ENCODE data around the gene WNT6.

The WNT6 gene

DNA sequence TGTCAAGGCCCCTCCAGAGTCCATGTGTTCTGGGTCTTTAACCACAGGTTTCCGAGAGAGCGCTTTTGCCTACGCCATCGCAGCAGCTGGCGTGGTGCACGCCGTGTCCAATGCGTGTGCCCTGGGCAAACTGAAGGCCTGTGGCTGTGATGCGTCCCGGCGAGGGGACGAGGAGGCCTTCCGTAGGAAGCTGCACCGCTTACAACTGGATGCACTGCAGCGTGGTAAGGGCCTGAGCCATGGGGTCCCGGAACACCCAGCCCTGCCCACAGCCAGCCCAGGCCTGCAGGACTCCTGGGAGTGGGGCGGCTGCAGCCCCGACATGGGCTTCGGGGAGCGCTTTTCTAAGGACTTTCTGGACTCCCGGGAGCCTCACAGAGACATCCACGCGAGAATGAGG is 30.3 kb downstream of the WNT6 start:
- Histone ChIP-seq H3K4me3 (ENCODE audit: low read depth in 1 of 5, low read length in 5 of 5) (no peak overlapping the region), H3K9ac (ENCODE audit: low read length in 5 of 5) (no peak overlapping the region), H3K27me3 (ENCODE audit: control insufficient read depth in 5 of 5, insufficient read depth in 4 of 5, low read length in 5 of 5) (peaks cover 19 to 39% (median 31%) of the 10 kb centered on the region in 5 donors), H3K4me1 (ENCODE audit: control insufficient read depth in 5 of 5, insufficient read depth in 5 of 5, low read length in 5 of 5) (peaks cover 1 to 12% (median 9%) of the 10 kb centered on the region in 5 donors), H3K27ac (ENCODE audit: low read depth, low read length) (no peak overlapping the region), H3K9me3 (ENCODE audit: control insufficient read depth in 5 of 5, low read length in 5 of 5) (no peaks in the 10 kb centered on the region), H3K36me3 (ENCODE audit: control insufficient read depth in 5 of 5, insufficient read depth in 5 of 5, low read length in 5 of 5) (no peaks in the 10 kb centered on the region)

DNA sequence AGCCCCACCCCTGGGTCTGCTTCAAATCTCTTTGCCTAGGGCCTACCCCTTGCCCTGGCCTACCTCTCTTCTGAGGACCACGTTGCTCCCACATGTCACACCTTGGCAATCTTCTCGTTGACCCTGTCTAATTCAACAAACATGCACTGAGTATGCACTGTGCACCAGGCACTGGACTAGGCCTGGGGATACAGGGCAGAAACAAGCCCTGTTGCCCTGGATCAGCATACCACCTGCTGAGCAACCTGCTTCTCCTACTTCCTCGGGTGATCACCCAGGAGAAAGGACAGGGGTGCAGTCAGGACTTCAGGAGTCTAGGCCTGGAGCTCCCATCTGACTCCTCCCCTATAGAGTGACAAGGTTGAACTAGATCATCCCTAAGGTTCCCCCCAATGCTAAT is 30.8 kb downstream of the WNT6 start:
- no peak overlapping the region for H3K9ac ChIP-seq (ENCODE audit: low read length in 5 of 5)
- no peak overlapping the region for H3K4me3 ChIP-seq (ENCODE audit: low read depth in 1 of 5, low read length in 5 of 5)
- H3K27me3 ChIP-seq (ENCODE audit: control insufficient read depth in 5 of 5, insufficient read depth in 4 of 5, low read length in 5 of 5): peaks cover 23 to 40% (median 35%) of the 10 kb centered on the region in 5 donors
- H3K27ac ChIP-seq (ENCODE audit: low read depth, low read length): no peak overlapping the region
- H3K4me1 ChIP-seq (ENCODE audit: control insufficient read depth in 5 of 5, insufficient read depth in 5 of 5, low read length in 5 of 5): peaks cover 1 to 12% (median 9%) of the 10 kb centered on the region in 5 donors
- no peaks in the 10 kb centered on the region for H3K36me3 ChIP-seq (ENCODE audit: control insufficient read depth in 5 of 5, insufficient read depth in 5 of 5, low read length in 5 of 5)
- no peaks in the 10 kb centered on the region for H3K9me3 ChIP-seq (ENCODE audit: control insufficient read depth in 5 of 5, low read length in 5 of 5)

DNA sequence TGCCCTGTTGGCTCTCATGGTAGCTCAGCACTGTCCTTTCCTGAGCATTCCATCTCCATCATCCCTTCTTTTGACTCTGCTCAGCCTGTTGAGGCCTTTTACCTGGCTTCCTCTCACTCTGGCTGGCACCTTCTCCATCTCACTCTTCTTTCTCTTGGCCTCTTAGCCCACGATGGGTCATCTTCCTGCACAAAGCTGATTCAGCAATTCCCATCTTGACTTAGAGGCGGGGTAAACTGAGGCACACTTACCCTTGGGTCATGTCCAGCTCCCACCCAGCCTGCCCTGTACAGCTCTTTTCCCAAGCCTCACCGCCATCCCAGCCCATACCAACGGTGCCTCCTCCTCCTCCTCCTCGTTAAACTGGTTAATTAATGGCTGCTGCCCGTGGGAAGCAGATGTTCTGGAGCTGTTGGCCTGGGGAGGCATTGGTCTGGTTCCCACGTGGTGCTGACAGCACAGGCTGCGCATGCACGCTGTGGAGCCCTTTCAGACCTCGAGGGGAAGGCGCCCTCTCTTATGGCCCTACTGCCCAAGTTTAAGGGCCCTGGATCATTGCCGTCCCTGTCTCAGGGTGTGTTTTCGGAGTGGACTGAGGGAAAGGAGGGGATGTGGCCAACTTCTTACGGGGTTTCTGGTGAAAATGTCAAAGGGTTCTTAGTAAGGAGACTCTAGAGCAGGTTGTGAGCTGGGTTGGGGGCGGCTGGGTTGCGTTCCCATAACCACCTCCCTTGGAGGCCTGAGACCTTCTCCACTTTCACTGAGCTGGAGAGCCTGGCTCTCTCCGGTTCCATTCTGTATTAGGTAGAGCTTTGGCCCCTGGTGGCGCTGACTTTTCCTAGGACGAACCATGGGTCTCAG is 31.9 kb downstream of the WNT6 start:
- H3K4me3 ChIP-seq (ENCODE audit: low read depth in 1 of 5, low read length in 5 of 5): no peak overlapping the region
- peaks cover 1 to 15% (median 9%) of the 10 kb centered on the region in 5 donors for H3K4me1 ChIP-seq (ENCODE audit: control insufficient read depth in 5 of 5, insufficient read depth in 5 of 5, low read length in 5 of 5)
- no peak overlapping the region for H3K9ac ChIP-seq (ENCODE audit: low read length in 5 of 5)
- H3K36me3 ChIP-seq (ENCODE audit: control insufficient read depth in 5 of 5, insufficient read depth in 5 of 5, low read length in 5 of 5): no peaks in the 10 kb centered on the region
- no peak overlapping the region for H3K27ac ChIP-seq (ENCODE audit: low read depth, low read length)
- peaks cover 34 to 47% (median 46%) of the 10 kb centered on the region in 5 donors for H3K27me3 ChIP-seq (ENCODE audit: control insufficient read depth in 5 of 5, insufficient read depth in 4 of 5, low read length in 5 of 5)
- H3K9me3 ChIP-seq (ENCODE audit: control insufficient read depth in 5 of 5, low read length in 5 of 5): no peaks in the 10 kb centered on the region

DNA sequence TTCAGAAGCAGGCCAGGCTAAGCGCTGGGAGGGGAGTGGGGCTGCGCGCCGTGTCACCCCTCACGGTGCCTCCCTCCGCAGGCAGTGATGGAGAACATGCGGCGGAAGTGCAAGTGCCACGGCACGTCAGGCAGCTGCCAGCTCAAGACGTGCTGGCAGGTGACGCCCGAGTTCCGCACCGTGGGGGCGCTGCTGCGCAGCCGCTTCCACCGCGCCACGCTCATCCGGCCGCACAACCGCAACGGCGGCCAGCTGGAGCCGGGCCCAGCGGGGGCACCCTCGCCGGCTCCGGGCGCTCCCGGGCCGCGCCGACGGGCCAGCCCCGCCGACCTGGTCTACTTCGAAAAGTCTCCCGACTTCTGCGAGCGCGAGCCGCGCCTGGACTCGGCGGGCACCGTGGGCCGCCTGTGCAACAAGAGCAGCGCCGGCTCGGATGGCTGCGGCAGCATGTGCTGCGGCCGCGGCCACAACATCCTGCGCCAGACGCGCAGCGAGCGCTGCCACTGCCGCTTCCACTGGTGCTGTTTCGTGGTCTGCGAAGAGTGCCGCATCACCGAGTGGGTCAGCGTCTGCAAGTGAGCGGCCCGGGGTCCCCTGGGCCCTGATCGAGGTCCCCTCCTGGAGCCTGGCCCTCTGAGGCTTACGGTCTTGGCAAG is 33.2 kb downstream of the WNT6 start:
- Histone ChIP-seq H3K36me3 (ENCODE audit: control insufficient read depth in 5 of 5, insufficient read depth in 5 of 5, low read length in 5 of 5) (no peaks in the 10 kb centered on the region), H3K4me3 (ENCODE audit: low read depth in 1 of 5, low read length in 5 of 5) (peak overlapping the region in 4 of 5 donors; percentile 42 to 62 (median 48)), H3K27ac (ENCODE audit: low read depth, low read length) (no peak overlapping the region), H3K27me3 (ENCODE audit: control insufficient read depth in 5 of 5, insufficient read depth in 4 of 5, low read length in 5 of 5) (peaks cover 47 to 60% (median 59%) of the 10 kb centered on the region in 5 donors), H3K4me1 (ENCODE audit: control insufficient read depth in 5 of 5, insufficient read depth in 5 of 5, low read length in 5 of 5) (peaks cover 1 to 25% (median 15%) of the 10 kb centered on the region in 5 donors), H3K9me3 (ENCODE audit: control insufficient read depth in 5 of 5, low read length in 5 of 5) (no peaks in the 10 kb centered on the region), H3K9ac (ENCODE audit: low read length in 5 of 5) (peak overlapping the region in 1 of 5 donors; percentile 20)

DNA sequence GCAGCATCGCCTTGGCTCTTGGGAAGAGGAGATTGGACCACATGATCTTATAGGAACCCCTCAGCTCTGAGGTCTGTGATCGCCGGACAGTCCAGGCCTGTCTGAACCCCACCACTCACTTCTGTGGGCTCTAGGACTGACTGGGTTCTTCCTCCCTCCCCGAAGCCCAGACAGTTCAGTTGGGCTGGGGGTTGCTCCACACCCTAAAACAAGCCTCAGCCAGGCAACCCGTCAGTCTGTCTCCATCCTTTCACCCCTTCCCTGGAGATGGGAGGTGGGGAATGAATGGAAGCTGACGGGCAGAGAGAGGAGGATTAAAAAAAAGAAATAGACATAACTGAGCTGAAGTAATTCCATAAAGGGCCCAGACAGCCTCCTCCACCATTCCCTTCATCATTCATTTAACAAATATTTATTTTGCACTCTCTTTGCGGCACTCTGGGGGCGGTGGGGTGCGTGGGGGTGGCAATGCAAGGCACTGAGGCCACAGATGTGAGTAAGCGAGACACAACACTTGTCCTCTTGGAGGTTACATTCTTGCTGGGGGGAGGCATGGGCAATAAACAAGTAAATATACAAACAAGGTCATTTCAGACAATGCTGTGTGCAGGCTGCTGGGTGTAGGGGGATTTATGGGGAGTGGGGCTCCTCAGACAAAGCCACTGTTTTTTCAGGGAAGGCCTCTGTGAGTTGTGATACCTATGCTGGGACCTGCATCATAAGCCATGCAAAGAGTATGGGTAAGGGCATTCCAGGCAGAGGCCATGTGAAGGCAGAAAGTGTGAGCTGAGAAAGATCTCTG is 33.9 kb downstream of the WNT6 start:
- peaks cover 53 to 67% (median 64%) of the 10 kb centered on the region in 5 donors for H3K27me3 ChIP-seq (ENCODE audit: control insufficient read depth in 5 of 5, insufficient read depth in 4 of 5, low read length in 5 of 5)
- H3K9ac ChIP-seq (ENCODE audit: low read length in 5 of 5): peak overlapping the region in 1 of 5 donors; percentile 20
- H3K4me1 ChIP-seq (ENCODE audit: control insufficient read depth in 5 of 5, insufficient read depth in 5 of 5, low read length in 5 of 5): peaks cover 1 to 32% (median 21%) of the 10 kb centered on the region in 5 donors
- no peaks in the 10 kb centered on the region for H3K36me3 ChIP-seq (ENCODE audit: control insufficient read depth in 5 of 5, insufficient read depth in 5 of 5, low read length in 5 of 5)
- H3K27ac ChIP-seq (ENCODE audit: low read depth, low read length): no peak overlapping the region
- H3K9me3 ChIP-seq (ENCODE audit: control insufficient read depth in 5 of 5, low read length in 5 of 5): no peaks in the 10 kb centered on the region
- H3K4me3 ChIP-seq (ENCODE audit: low read depth in 1 of 5, low read length in 5 of 5): peak overlapping the region in 4 of 5 donors; percentile 42 to 62 (median 48)

DNA sequence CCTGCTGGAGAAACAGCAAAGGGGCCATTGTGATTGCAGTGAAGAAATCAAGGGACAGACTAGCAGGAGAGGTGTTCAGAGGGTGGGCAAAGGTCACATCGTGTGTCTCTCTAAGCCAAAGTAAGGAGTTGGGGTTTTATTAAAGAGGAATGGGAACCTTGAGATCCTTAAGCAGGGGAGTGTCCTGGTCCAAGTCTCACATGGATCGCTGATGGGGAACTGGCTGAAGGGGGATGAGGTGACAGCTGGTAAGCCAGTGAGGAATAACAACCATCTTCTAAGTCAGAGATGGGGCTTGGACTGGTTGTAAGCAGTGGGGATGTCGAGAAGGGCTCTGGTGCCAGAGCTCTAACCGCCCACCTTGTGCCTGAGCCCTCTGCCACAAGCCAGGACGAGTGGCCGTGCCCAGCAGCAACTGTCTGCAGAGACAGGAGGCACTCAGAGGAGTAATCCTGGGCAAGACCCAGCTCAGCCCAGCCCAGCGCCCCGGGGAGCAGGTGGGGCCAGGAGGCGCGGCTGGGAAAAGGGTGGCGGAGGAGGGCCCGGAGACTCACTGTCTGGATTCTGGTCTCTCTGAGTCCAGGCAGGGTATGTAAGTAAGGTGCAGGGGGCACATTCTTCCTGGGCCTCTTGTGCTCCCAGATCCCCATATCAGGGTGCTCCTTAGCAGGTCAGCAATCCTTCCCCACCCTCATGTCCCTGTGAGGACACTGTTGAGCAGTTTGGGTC is 34.7 kb downstream of the WNT6 start:
- H3K4me1 ChIP-seq (ENCODE audit: control insufficient read depth in 5 of 5, insufficient read depth in 5 of 5, low read length in 5 of 5): peaks cover 1 to 34% (median 22%) of the 10 kb centered on the region in 5 donors
- H3K36me3 ChIP-seq (ENCODE audit: control insufficient read depth in 5 of 5, insufficient read depth in 5 of 5, low read length in 5 of 5): no peaks in the 10 kb centered on the region
- no peak overlapping the region for H3K27ac ChIP-seq (ENCODE audit: low read depth, low read length)
- H3K9me3 ChIP-seq (ENCODE audit: control insufficient read depth in 5 of 5, low read length in 5 of 5): no peaks in the 10 kb centered on the region
- peaks cover 58 to 74% (median 69%) of the 10 kb centered on the region in 5 donors for H3K27me3 ChIP-seq (ENCODE audit: control insufficient read depth in 5 of 5, insufficient read depth in 4 of 5, low read length in 5 of 5)
- no peak overlapping the region for H3K4me3 ChIP-seq (ENCODE audit: low read depth in 1 of 5, low read length in 5 of 5)
- H3K9ac ChIP-seq (ENCODE audit: low read length in 5 of 5): no peak overlapping the region

DNA sequence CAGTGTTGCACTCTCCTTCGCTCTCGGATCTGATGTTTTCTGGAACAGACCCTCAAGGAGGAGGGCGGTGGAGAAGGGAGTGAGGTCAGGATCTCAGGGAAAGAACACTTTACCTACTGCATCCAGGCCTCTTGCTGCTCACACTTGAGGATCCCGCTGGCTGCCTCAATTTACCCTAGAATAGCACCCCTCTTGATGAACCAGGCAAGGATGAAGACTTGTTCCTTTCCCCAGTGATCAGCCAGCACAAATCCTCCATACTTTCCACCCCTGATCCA is 35.2 kb downstream of the WNT6 start:
- H3K4me3 ChIP-seq (ENCODE audit: low read depth in 1 of 5, low read length in 5 of 5): no peak overlapping the region
- no peak overlapping the region for H3K9ac ChIP-seq (ENCODE audit: low read length in 5 of 5)
- no peaks in the 10 kb centered on the region for H3K9me3 ChIP-seq (ENCODE audit: control insufficient read depth in 5 of 5, low read length in 5 of 5)
- H3K36me3 ChIP-seq (ENCODE audit: control insufficient read depth in 5 of 5, insufficient read depth in 5 of 5, low read length in 5 of 5): no peaks in the 10 kb centered on the region
- H3K4me1 ChIP-seq (ENCODE audit: control insufficient read depth in 5 of 5, insufficient read depth in 5 of 5, low read length in 5 of 5): peaks cover 1 to 34% (median 22%) of the 10 kb centered on the region in 5 donors
- H3K27ac ChIP-seq (ENCODE audit: low read depth, low read length): no peak overlapping the region
- H3K27me3 ChIP-seq (ENCODE audit: control insufficient read depth in 5 of 5, insufficient read depth in 4 of 5, low read length in 5 of 5): peaks cover 61 to 79% (median 69%) of the 10 kb centered on the region in 5 donors

DNA sequence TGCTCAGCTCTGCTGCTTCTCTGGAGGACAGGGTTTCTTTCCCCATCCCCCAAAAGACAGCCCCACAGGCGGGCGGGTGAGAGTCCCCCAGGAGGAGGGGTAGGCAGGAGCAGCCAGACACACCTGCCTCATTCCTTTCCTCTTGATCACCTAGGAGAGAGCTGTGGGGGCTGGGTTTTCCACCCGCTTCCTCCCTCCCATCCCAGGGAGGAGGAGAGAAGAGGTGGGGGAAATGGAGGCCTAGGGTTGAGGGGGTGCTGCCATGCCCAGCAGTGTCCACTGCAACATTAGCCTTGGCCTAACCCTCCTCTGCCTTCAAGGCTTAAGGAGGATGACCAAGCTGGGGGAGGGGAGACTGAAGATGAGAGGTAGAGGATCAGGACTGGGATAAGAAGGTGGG is 35.7 kb downstream of the WNT6 start:
- H3K27ac ChIP-seq (ENCODE audit: low read depth, low read length): no peak overlapping the region
- H3K9ac ChIP-seq (ENCODE audit: low read length in 5 of 5): no peak overlapping the region
- no peaks in the 10 kb centered on the region for H3K9me3 ChIP-seq (ENCODE audit: control insufficient read depth in 5 of 5, low read length in 5 of 5)
- H3K4me3 ChIP-seq (ENCODE audit: low read depth in 1 of 5, low read length in 5 of 5): no peak overlapping the region
- H3K27me3 ChIP-seq (ENCODE audit: control insufficient read depth in 5 of 5, insufficient read depth in 4 of 5, low read length in 5 of 5): peaks cover 61 to 79% (median 69%) of the 10 kb centered on the region in 5 donors
- H3K36me3 ChIP-seq (ENCODE audit: control insufficient read depth in 5 of 5, insufficient read depth in 5 of 5, low read length in 5 of 5): no peaks in the 10 kb centered on the region
- peaks cover 1 to 34% (median 22%) of the 10 kb centered on the region in 5 donors for H3K4me1 ChIP-seq (ENCODE audit: control insufficient read depth in 5 of 5, insufficient read depth in 5 of 5, low read length in 5 of 5)

DNA sequence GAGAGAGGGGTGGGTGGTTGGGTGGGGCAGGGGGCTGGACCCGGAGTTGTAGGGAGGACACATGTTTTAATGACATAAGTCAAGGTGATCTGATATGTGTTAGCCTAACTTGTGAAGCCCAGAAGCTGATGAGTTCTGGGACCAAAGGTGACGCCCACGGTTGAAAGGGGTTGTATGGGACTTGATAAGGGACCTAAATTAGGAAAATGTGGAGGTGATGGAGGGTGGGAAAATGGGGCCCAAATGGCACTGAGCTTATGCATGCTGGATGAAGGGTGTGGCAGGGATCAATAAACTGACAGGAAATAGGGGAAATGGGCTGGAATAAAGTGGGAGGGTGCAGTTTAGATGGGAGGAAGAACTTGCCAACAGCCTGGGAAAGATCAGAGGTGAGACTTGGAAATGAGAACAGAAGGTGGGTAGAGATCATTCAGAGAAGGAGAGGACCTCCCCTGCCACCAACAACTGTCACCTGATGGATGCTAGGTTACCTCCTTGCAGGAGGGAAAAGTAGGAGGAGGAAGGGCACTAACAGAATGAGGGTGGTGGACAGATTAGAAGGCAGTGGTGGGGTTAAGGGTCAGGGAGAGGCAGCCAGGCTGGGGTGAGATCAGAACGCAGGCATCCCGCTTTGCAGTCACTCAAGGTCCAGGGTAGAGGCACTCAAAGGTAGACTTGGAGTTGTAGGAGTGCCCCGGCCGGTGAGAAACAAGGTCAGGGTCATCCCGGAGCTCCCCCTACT is 36.3 kb downstream of the WNT6 start:
- peaks cover 1 to 34% (median 22%) of the 10 kb centered on the region in 5 donors for H3K4me1 ChIP-seq (ENCODE audit: control insufficient read depth in 5 of 5, insufficient read depth in 5 of 5, low read length in 5 of 5)
- H3K27ac ChIP-seq (ENCODE audit: low read depth, low read length): no peak overlapping the region
- H3K4me3 ChIP-seq (ENCODE audit: low read depth in 1 of 5, low read length in 5 of 5): no peak overlapping the region
- no peak overlapping the region for H3K9ac ChIP-seq (ENCODE audit: low read length in 5 of 5)
- H3K27me3 ChIP-seq (ENCODE audit: control insufficient read depth in 5 of 5, insufficient read depth in 4 of 5, low read length in 5 of 5): peaks cover 64 to 79% (median 71%) of the 10 kb centered on the region in 5 donors
- H3K36me3 ChIP-seq (ENCODE audit: control insufficient read depth in 5 of 5, insufficient read depth in 5 of 5, low read length in 5 of 5): no peaks in the 10 kb centered on the region
- no peaks in the 10 kb centered on the region for H3K9me3 ChIP-seq (ENCODE audit: control insufficient read depth in 5 of 5, low read length in 5 of 5)

Data from subcutaneous abdominal adipose tissue (tissue), 5 donors.